Measurements from ENCODE around the gene ZBTB7C. TPM values are rescaled to one million over a fixed set of nuclear protein-coding genes. Genes with fewer than 3 reads are reported as not detected.

Gene ZBTB7C
- total and polyA plus RNA-seq, 2 of the 4 experiments (the other 2 are of a cell fraction) = not detected

DNA sequence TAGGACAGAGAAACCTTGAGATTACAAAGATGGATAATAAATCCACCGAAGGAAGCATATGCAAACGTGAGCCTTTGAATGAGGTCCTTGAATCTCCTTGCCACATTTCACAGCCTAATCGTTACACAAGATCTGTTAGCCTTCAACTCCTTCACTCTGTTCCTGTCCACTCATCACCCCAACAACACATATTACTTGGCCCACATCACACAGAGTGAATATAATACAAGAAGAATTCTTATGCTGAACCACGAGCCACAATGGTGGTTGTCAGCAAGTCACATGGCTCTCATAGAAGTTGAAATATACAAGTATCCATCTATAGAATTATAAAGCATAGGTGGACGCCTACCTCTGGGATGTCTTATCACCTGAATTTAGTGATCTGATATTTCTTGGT, 12.6 kb downstream of the ZBTB7C start (continued):
- TF ChIP-seq FOS (IDR thresholded peaks at IDR 0.05; ENCODE audit: low read depth, low read length) = no peak
- no peak for TF ChIP-seq CEBPB (IDR thresholded peaks at IDR 0.05; ENCODE audit: low read depth, low read length)

GRCh38 chr18:48395646-48396045, 13.5 kb downstream of the ZBTB7C start:
- DNase-seq = no peak
- Histone ChIP-seq H4K8ac (ENCODE audit: low read depth in 2 of 2, low read length in 2 of 2) (no peak overlapping the region), H3K14ac (replicated peaks; ENCODE audit: low read depth, low read length) (no peak overlapping the region), H2AK5ac (ENCODE audit: low read depth, low read length) (no peak overlapping the region), H2AK9ac (replicated peaks; ENCODE audit: low read depth, low read length, poor library complexity) (no peak overlapping the region), H3K4me1 (ENCODE audit: control insufficient read depth, insufficient read depth, low read length) (no peaks in the 10 kb centered on the region), H4K91ac (ENCODE audit: insufficient read depth, low read depth, low read length) (no peak overlapping the region), H3K4ac (ENCODE audit: low read depth, low read length) (no peak overlapping the region), H3K79me1 (ENCODE audit: low read depth in 1 of 2, low read length in 2 of 2) (no peaks in the 10 kb centered on the region), H3K27me3 (ENCODE audit: control insufficient read depth, insufficient read depth, low read length) (peaks cover 49% of the 10 kb centered on the region), H2AFZ (replicated peaks; ENCODE audit: low read length, poor library complexity) (no peak overlapping the region), H3K18ac (ENCODE audit: low read depth, low read length) (no peak overlapping the region), H3K9ac (ENCODE audit: low read depth, low read length) (no peak overlapping the region), H2BK20ac (ENCODE audit: low read depth, low read length) (no peak overlapping the region), H3K4me3 (ENCODE audit: insufficient read depth, low read depth, low read length) (no peak overlapping the region), H2BK15ac (ENCODE audit: low read depth, low read length) (no peak overlapping the region), H3K9me3 (ENCODE audit: control insufficient read depth, insufficient read depth, low read length) (no peaks in the 10 kb centered on the region), H3K9me1 (ENCODE audit: insufficient read depth, low read length) (no peaks in the 10 kb centered on the region), H3K56ac (ENCODE audit: extremely low read depth, insufficient read depth, low read length) (no peak overlapping the region), H2BK120ac (ENCODE audit: low read depth, low read length) (no peak overlapping the region), H3K4me2 (ENCODE audit: low read depth, low read length) (no peak overlapping the region), H2BK5ac (ENCODE audit: low read depth, low read length, poor library complexity, severe bottlenecking) (no peak overlapping the region), H4K5ac (ENCODE audit: low read depth, low read length) (no peak overlapping the region), H3K36me3 (ENCODE audit: control insufficient read depth, insufficient read depth, low read length) (no peaks in the 10 kb centered on the region), H4K20me1 (ENCODE audit: insufficient read depth, low read length) (no peaks in the 10 kb centered on the region), H3K27ac (ENCODE audit: insufficient read depth, low read length) (no peak overlapping the region), H3K23ac (ENCODE audit: low read depth, low read length) (no peak overlapping the region)
- POLR2A ChIA-PET (ENCODE audit: unreplicated experiment) = no interaction called here
- CTCF ChIA-PET = no interaction called here
- no TSS peak for BruUV-seq (replicated peaks)
- no CpG with 5 or more reads among the region's 1 CpG for WGBS, 2 experiments (ENCODE audit: extremely low coverage in 2 of 2, insufficient read length in 1 of 2)
- peak; percentile 48 for TF ChIP-seq MAFK (IDR thresholded peaks at IDR 0.05; ENCODE audit: low read depth, low read length)
- TF ChIP-seq CTCF (conservative IDR thresholded peaks at IDR 0.05; ENCODE audit: low read depth, low read length) = no peak
- dilution Hi-C loops (cut with HindIII; ENCODE audit: low sequenced_read_pairs, unreplicated experiment) (no loop called here), intact Hi-C loops (cut with micrococcal nuclease) (no loop called here), in situ Hi-C loops (cut with MboI; ENCODE audit: low sequenced_read_pairs) (no loop called here)
- ATAC-seq (ENCODE audit: low read depth) = no peak
